Gastrocnemius medialis (tissue), 4 donors: ENCODE results near the gene ASB1.

Experiments used
- CTCF ChIP-seq, 5 experiments: fragments of 450-650 bp in 3 of 5; fragments of 200-600 bp in 2 of 5; sonication (generic) in 2 of 5; IDR thresholded peaks in 4 of 5; conservative IDR thresholded peaks in 1 of 5; 1 replicate in 4 of 5; 2 replicates in 1 of 5; pipeline ENCODE4 v1.5.1; 2016 to 2019; ENCODE audit warnings: antibody characterized with exemption in 5 of 5, mild to moderate bottlenecking in 3 of 5, moderate library complexity in 3 of 5
- POLR2A ChIP-seq, 2 donors: fragments of 450-650 bp; IDR thresholded peaks; one replicate each; pipeline ENCODE4 v1.6.1; 2017; ENCODE audit warnings: antibody characterized with exemption in 2 of 2, mild to moderate bottlenecking in 2 of 2, moderate library complexity in 2 of 2

DNA sequence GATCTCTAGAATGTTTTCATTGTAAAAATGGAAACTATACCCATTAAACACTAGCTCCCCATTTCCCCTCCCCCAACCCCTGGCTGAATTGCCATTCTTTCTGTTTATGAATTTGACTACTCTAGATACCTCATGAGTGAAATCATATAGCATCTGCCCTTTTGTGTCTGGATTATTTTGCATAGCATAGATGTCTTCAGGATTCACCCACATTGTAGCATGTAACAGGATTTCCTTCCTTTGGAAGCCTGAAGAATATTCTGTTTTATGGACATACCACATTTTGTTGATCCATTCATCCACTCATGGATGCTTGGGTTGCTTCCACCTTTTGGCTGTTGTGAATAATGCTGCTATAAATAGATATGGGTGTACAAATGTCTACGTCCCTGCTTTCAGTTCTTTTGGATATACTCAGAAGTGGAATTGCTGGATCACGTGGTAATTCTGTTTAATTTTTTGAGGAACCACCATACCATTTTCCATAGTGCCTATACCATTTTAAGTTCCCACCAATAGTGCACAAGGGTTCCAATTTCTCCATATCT is 7.7 kb upstream of the ASB1 start:
- TF ChIP-seq CTCF (IDR thresholded peaks at IDR 0.05 in 4 of 5, conservative IDR thresholded peaks at IDR 0.05 in 1 of 5) (no peak), POLR2A (IDR thresholded peaks at IDR 0.05) (no peak)
